Heart right ventricle (tissue), 16 donors: ENCODE results near the gene LRRC56. TPM values are rescaled to one million over a fixed set of nuclear protein-coding genes. Genes with fewer than 3 reads are reported as not detected.
A peak's percentile ranks its signal among the peaks of the same experiment; 100 is the strongest.

Source experiments
- ATAC-seq, 8 donors: fragments of 200-7000 bp; cut with Tn5 transposase; one replicate each; pipeline ENCODE4 v1.9.1; 2020; ENCODE audit warnings: mild to moderate bottlenecking in 8 of 8, moderate library complexity in 8 of 8, moderate number of reproducible peaks in 1 of 8
- DNase-seq, 2 donors: peaks; one replicate each; pipeline ENCODE4 v3.0.0-alpha.2; 2020
- H3K27ac ChIP-seq, 10 donors: fragments of 200-600 bp; sonication (generic) in 2 of 10; one replicate each; pipeline versions ENCODE4 v1.5.0 to v1.8.0; 2020 to 2022; ENCODE audit warnings: mild to moderate bottlenecking in 3 of 10
- H3K27me3 ChIP-seq, 7 donors: fragments of 200-600 bp; one replicate each; pipeline ENCODE4 v1.8.0; 2021 to 2022; ENCODE audit warnings: mild to moderate bottlenecking in 2 of 7
- H3K36me3 ChIP-seq, 9 donors: fragments of 200-600 bp; sonication (generic) in 1 of 9; one replicate each; pipeline versions ENCODE4 v1.5.0 to v1.8.0; 2020 to 2022; ENCODE audit warnings: mild to moderate bottlenecking in 2 of 9
- H3K4me1 ChIP-seq, 9 donors: fragments of 200-600 bp; sonication (generic) in 1 of 9; one replicate each; pipeline versions ENCODE4 v1.5.0 to v1.8.0; 2020 to 2022; ENCODE audit warnings: mild to moderate bottlenecking in 4 of 9
- H3K4me3 ChIP-seq, 10 donors: fragments of 200-600 bp; sonication (generic) in 2 of 10; one replicate each; pipeline versions ENCODE4 v1.5.0 to v1.8.0; 2020 to 2022; ENCODE audit warnings: mild to moderate bottlenecking in 7 of 10, moderate library complexity in 2 of 10
- H3K9me3 ChIP-seq, 11 donors: fragments of 200-600 bp in 10 of 11; sonication (generic) in 2 of 11; one replicate each; pipeline versions ENCODE4 v1.5.0 to v1.8.0; 2013 to 2022; ENCODE audit warnings: mild to moderate bottlenecking in 2 of 11, control low read depth in 1 of 11, moderate library complexity in 1 of 11
- CTCF ChIP-seq, 9 donors: fragments of 200-600 bp; sonication (generic) in 2 of 9; IDR thresholded peaks; one replicate each; pipeline versions ENCODE4 v1.5.0 to v1.8.0; 2021 to 2022; ENCODE audit warnings: antibody characterized with exemption in 9 of 9, mild to moderate bottlenecking in 5 of 9, moderate library complexity in 1 of 9
- WGBS, 2 donors: extraction: QIAGEN DNeasy Blood & Tissue Kit; methylation state at CpG; one replicate each; pipeline ENCODE4 v1.1.7; 2013; ENCODE audit warnings: inconsistent platforms in 1 of 2; 5-methylcytosine and 5-hydroxymethylcytosine counted together
- intact Hi-C, 10 donors: fragments of 100-400 bp; cut with DNase I; formaldehyde crosslinking; loops; one replicate each; pipeline versions ENCODE4 v1.11.1 to v1.14.2; 2022
- polyA plus RNA-seq, 2 donors: library from polyadenylated mRNA; stranded (reverse); fragments of 200-250 nt; gene quantifications; one replicate each; pipeline ENCODE4 v1.2.3, GENCODE V29; 2013
- total RNA-seq, 10 donors: library from RNA; stranded (reverse); fragmentation: NEBNext Ultra II Directional in 3 of 10; extraction: Animal tissue kit (Norgen Biotek cat#: 25700) in 3 of 10; gene quantifications; one replicate each; pipeline versions ENCODE4 v1.2.1 to v1.2.4, GENCODE V29; 2021 to 2023
- donor health status: Arrhythmogenic right ventricular cardiomyopathy.
- donor health status: ischemic (EF 13 %, LVEDD 7.1; RV severe dilation, severe dysfunction).
- donor health status: healthy with polysubstance abuse.
- donor health status: DM: no; HTN: yes; CAD: no.
- donor health status: DM: no; HTN: no; CAD: no.
- donor health status: ischemic (EF 25% LVEDD 6.9; RV normal size, moderate dysfunction).
- donor health status: ischemic (EF 25% LVEDD 5.7; RV mildly dilated, moderate dysfunction).
- donor health status: healthy.
- donor health status: DM: yes; HTN: yes; CAD: no.
- donor health status: Ischemic cardiomyopathy.
- donor health status: ischemic (EF 35%, LVEDD 5.7; RV mildly dilated, moderate dysfunction).
- donor health status: nonischemic (EF 11% LVEDD 7.7; RV severe dilation, severe dysfunction).
- donor health status: DM: yes; HTN: yes; CAD: no.
- donor health status: PGD.
- donor health status: ischemic (EF 29% LVEDD 5.4; RV normal size, mild dysfunction).
- donor health status: nonischemic (EF 23%, LVEDD 6.1; RV moderate dilation, normal function).

LRRC56 gene
- total and polyA plus RNA-seq, 12 donors = 0.13 to 0.49 (median 0.21) TPM; not detected in 2

- H3K4me1 ChIP-seq = peaks cover 26 to 86% (median 65%) of the 10 kb centered on the region in 9 donors
- DNase-seq = no peak
- intact Hi-C loops = loop anchor here in 5 of 10 donors (5.0 to 10.0 kb wide), 5 partner anchors 47 to 297 kb away; partner anchors contain the start of genes PTDSS2 (in 3 of the 5), BET1L (in 1 of the 5) and RIC8A (in 1 of the 5)
- H3K27me3 ChIP-seq = no peaks in the 10 kb centered on the region
- WGBS, 2 donors = 81 to 84% methylated on average over 19 of the region's 19 CpGs
- peaks cover 0 to 56% (median 46%) of the 10 kb centered on the region in 9 donors for H3K36me3 ChIP-seq
- no peak overlapping the region for H3K4me3 ChIP-seq
- no peak for ATAC-seq
- peak overlapping the region in 8 of 10 donors; percentile 49 to 100 (median 82) for H3K27ac ChIP-seq
- no peak for TF ChIP-seq CTCF (IDR thresholded peaks at IDR 0.05)
- H3K9me3 ChIP-seq = no peaks in the 10 kb centered on the region
Observed at GRCh38 chr11:501683-502287, 35.5 kb upstream of the LRRC56 start.

DNA sequence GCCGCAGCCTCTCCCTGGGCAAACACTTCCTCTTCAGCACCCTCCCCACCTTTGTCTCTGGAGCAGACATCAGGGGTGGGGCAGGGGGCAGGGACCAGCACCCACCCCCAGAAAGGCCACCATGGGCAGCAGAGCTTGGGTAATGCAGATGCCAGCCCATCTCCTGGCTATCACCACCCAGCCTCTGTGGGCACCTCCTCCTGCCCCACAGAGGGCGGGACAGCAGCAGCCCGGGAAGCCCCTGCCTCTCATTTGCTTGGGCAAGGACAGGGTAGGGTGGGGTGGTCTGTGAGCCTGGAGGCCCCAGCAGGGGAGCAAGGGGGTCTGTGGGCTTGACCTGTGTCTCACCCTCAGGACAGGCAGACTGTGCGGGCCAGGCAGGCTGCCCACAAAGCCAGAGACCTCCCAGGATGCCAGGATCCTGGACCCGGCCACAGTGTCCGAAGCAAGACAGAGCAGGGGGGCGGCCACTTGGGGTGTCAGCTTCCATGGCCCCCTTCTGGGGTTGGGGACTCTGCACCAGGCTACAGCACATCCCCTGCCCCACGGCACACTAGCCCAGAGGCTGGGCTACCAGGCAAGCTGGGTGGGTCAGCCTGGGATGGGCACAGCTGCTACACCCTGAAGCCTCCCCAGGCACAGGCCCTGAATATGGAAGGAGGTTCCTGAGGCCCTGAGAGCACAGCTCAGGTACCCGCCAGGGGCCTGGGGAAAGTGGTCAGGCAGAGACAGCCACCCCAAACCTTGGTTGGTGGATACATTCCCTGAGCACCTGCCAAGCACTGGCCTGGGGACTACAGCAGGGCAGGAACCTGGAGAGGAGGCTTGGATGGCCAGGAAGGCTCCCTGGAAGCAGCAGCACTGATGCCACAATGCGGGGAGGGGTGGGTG lies 34.8 kb upstream of the LRRC56 start:
- no peak for DNase-seq
- Histone ChIP-seq H3K36me3 (peaks cover 0 to 49% (median 40%) of the 10 kb centered on the region in 9 donors), H3K27ac (peak overlapping the region in 9 of 10 donors; percentile 34 to 100 (median 98)), H3K4me1 (peaks cover 26 to 88% (median 67%) of the 10 kb centered on the region in 9 donors), H3K9me3 (no peaks in the 10 kb centered on the region), H3K27me3 (no peaks in the 10 kb centered on the region), H3K4me3 (peak overlapping the region in 2 of 10 donors; percentile 68 to 95)
- intact Hi-C loops = loop anchor here in 5 of 10 donors (5.0 to 10.0 kb wide), 5 partner anchors 48 to 298 kb away; partner anchors contain the start of genes PTDSS2 (in 3 of the 5), BET1L (in 1 of the 5) and RIC8A (in 1 of the 5)
- 80 to 81% methylated on average over 10 of the region's 10 CpGs for WGBS, 2 donors
- ATAC-seq = no peak
- no peak for TF ChIP-seq CTCF (IDR thresholded peaks at IDR 0.05)

GRCh38 chr11:503179-503981 lies 33.9 kb upstream of the LRRC56 start:
- no peaks in the 10 kb centered on the region for H3K9me3 ChIP-seq
- 57 to 64% methylated on average over 24 of the region's 24 CpGs for WGBS, 2 donors
- ATAC-seq = peak in 1 of 8 donors; percentile 3
- TF ChIP-seq CTCF (IDR thresholded peaks at IDR 0.05) = no peak
- H3K27ac ChIP-seq = peak overlapping the region; percentile 44 to 100 (median 92)
- peak overlapping the region; percentile 29 to 96 (median 74) for H3K4me3 ChIP-seq
- DNase-seq = peak in 1 of 2 donors; percentile 50
- H3K36me3 ChIP-seq = peaks cover 0 to 44% (median 32%) of the 10 kb centered on the region in 9 donors
- H3K4me1 ChIP-seq = peaks cover 26 to 89% (median 71%) of the 10 kb centered on the region in 9 donors
- H3K27me3 ChIP-seq = no peaks in the 10 kb centered on the region
- intact Hi-C loops = loop anchor here in 5 of 10 donors (5.0 to 10.0 kb wide), 5 partner anchors 49 to 299 kb away; partner anchors contain the start of genes PTDSS2 (in 3 of the 5), BET1L (in 1 of the 5) and RIC8A (in 1 of the 5)
